ENCODE measurements around the gene ZNF777.

ZNF777 gene

DNA sequence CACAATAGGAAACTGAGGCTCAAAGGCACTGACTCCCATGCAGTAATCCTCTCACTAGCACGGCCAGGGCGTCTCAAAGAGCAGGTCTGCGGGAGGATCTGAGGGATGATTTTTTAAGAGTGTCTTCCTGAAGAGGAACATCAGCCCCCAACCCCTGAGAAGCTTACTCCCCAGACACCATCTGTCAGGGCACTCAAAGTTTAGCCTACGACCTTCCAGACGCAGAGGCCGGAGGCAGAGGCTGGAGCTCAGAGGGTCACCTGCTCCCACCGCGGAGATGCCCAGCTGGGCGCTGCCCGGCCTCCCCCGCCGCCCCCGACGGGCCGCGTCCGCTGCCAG, 1.7 kb downstream of the ZNF777 start:
- H3K4me3 ChIP-seq (ENCODE audit: low read depth, low read length) = peak overlapping the region; percentile 58
- TF ChIP-seq CTCF (IDR thresholded peaks at IDR 0.05; ENCODE audit: control insufficient read depth, extremely low read depth, insufficient read depth) = no peak
- DNase-seq (ENCODE audit: low read depth) = no peak

GRCh38 chr7:149458235-149458634, 2.6 kb downstream of the ZNF777 start:
- no peak for TF ChIP-seq CTCF (IDR thresholded peaks at IDR 0.05; ENCODE audit: control insufficient read depth, extremely low read depth, insufficient read depth)
- no peak overlapping the region for H3K4me3 ChIP-seq (ENCODE audit: low read depth, low read length)
- DNase-seq (ENCODE audit: low read depth) = no peak

DNA sequence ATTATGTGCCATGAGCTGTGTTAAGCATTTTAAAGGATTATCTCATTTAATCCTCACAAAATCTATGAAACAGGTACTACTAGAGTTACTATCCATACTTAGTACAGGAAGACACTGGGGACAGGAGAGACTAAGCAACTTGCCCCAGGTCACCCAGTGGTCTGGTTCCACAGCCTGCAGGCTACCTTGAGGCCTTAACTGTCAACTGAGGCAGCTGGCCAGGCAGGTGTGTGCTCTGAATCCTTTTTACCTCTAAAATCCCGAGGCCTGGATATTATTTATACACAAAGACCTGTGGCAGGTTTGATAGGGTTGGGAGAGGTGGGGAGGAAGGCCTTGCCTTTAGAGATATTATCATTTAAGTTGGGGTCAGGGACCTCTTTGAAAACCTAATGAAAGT, 3.1 kb downstream of the ZNF777 start:
- DNase-seq (ENCODE audit: low read depth) = no peak
- no peak for TF ChIP-seq CTCF (IDR thresholded peaks at IDR 0.05; ENCODE audit: control insufficient read depth, extremely low read depth, insufficient read depth)
- H3K4me3 ChIP-seq (ENCODE audit: low read depth, low read length) = no peak overlapping the region

DNA sequence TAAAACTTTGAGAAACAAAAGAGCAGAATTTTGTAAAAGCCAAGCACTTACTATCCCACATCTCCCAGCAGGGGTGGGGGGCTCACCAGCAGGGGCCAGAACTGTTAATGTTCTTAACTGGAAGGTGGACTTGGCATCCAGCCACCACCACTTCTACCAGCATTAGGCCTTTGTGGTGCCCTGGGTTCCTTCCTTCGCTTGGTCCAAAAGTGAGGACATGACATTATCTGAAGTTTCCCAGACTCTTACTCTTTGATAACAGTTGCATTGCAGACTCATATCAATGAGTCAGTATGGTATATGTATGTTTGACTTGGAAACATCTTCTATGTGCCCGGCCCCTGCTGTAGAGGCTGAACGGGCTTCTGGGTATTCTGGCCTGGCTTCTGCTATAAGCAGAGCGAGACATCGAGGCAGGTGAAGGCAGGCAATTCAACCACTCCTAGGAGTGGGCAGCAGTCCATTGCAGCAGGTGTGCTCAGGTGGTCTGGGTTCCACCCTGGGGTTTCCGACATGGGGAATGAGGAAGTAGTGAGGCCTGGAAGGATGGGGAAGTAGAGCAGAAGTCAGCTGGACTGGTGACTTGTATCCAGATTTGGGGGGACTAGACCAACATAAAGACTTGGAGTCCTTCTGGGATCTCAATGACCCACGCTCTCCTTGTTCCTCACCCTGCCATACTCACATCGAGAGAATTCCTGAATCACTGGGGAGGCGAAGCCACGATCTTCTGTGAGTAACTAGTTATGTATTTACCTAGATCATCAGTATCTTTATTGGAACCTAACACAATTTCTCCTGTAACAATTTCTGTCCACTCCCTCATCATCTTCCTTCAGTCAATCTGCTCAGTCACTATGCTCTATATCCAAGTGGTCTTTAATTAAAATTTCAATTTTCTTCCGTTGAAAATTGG, 4.1 kb downstream of the ZNF777 start:
- no peak overlapping the region for H3K4me3 ChIP-seq (ENCODE audit: low read depth, low read length)
- DNase-seq (ENCODE audit: low read depth) = no peak
- no peak for TF ChIP-seq CTCF (IDR thresholded peaks at IDR 0.05; ENCODE audit: control insufficient read depth, extremely low read depth, insufficient read depth)

- no peak overlapping the region for H3K4me3 ChIP-seq (ENCODE audit: low read depth, low read length)
- DNase-seq (ENCODE audit: low read depth) = no peak
- no peak for TF ChIP-seq CTCF (IDR thresholded peaks at IDR 0.05; ENCODE audit: control insufficient read depth, extremely low read depth, insufficient read depth)
Measured at GRCh38 chr7:149455175-149455950, 5.5 kb downstream of the ZNF777 start.

DNA sequence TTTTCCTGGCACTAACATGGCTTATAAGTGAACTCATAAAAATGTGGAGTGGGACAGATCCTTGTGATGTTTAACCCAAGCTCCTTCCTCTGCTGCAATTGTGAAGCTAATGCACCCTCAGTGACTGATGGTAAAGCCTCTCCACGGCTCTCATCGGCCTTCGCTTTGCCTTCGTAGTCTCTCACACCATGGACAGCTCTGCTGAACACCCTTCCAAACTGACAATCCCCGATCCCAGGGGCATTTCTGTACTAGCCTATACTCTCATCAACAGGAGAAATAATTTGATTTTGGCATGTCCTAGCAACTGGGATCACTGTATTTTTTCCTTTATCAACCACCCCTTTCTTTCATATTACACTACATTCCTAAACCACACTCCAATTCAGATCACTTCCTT, 6.1 kb downstream of the ZNF777 start:
- TF ChIP-seq CTCF (IDR thresholded peaks at IDR 0.05; ENCODE audit: control insufficient read depth, extremely low read depth, insufficient read depth) = no peak
- no peak for DNase-seq (ENCODE audit: low read depth)
- no peak overlapping the region for H3K4me3 ChIP-seq (ENCODE audit: low read depth, low read length)

Data from LNCaP clone FGC (cell line).